IgD-negative memory B cell (primary cell): ENCODE measurements around the gene COX4I1. TPM values are rescaled to one million over a fixed set of nuclear protein-coding genes. Genes with fewer than 3 reads are reported as not detected.

Source experiments
- H3K27ac Mint-ChIP-seq, 3 donors: one replicate each; pipeline ENCODE4 v1.8.0; 2020 to 2022; ENCODE audit warnings: mild to moderate bottlenecking in 3 of 3, mixed read lengths in 3 of 3, moderate library complexity in 1 of 3
- H3K27me3 Mint-ChIP-seq: one replicate; pipeline ENCODE4 v1.8.0; 2021; ENCODE audit warnings: mixed read lengths
- H3K36me3 Mint-ChIP-seq: one replicate; pipeline ENCODE4 v1.8.0; 2020; ENCODE audit warnings: mild to moderate bottlenecking, mixed read lengths
- H3K4me1 Mint-ChIP-seq, 3 donors: one replicate each; pipeline ENCODE4 v1.8.0; 2020 to 2022; ENCODE audit warnings: mixed read lengths in 3 of 3, mild to moderate bottlenecking in 1 of 3
- H3K4me3 Mint-ChIP-seq, 4 donors: one replicate each; pipeline ENCODE4 v1.8.0; 2020 to 2022; ENCODE audit warnings: mild to moderate bottlenecking in 4 of 4, mixed read lengths in 4 of 4, moderate library complexity in 3 of 4
- H3K9me3 Mint-ChIP-seq, 3 donors: one replicate each; pipeline ENCODE4 v1.8.0; 2020 to 2021; ENCODE audit warnings: mixed read lengths in 3 of 3, mild to moderate bottlenecking in 1 of 3
- polyA plus RNA-seq: library from polyadenylated mRNA; unstranded; fragments of 300-500 nt; fragmentation: Illumina TruSeq; gene quantifications from one replicate; pipeline ENCODE4 v1.2.3, GENCODE V29; 2021

COX4I1 gene
- polyA plus RNA-seq, 1 donor from 2014 or later, result 1,007 TPM

- peaks cover 5% of the 10 kb centered on the region for H3K36me3 Mint-ChIP-seq
- H3K9me3 Mint-ChIP-seq, result peaks cover 0 to 2% (median 0%) of the 10 kb centered on the region in 3 donors
- peaks cover 18% of the 10 kb centered on the region for H3K27me3 Mint-ChIP-seq
- no peak overlapping the region for H3K27ac Mint-ChIP-seq
- peaks cover 8 to 13% (median 11%) of the 10 kb centered on the region in 3 donors for H3K4me1 Mint-ChIP-seq
- no peak overlapping the region for H3K4me3 Mint-ChIP-seq
Observed at GRCh38 chr16:85842848-85843247, 43.4 kb downstream of the COX4I1 start.

DNA sequence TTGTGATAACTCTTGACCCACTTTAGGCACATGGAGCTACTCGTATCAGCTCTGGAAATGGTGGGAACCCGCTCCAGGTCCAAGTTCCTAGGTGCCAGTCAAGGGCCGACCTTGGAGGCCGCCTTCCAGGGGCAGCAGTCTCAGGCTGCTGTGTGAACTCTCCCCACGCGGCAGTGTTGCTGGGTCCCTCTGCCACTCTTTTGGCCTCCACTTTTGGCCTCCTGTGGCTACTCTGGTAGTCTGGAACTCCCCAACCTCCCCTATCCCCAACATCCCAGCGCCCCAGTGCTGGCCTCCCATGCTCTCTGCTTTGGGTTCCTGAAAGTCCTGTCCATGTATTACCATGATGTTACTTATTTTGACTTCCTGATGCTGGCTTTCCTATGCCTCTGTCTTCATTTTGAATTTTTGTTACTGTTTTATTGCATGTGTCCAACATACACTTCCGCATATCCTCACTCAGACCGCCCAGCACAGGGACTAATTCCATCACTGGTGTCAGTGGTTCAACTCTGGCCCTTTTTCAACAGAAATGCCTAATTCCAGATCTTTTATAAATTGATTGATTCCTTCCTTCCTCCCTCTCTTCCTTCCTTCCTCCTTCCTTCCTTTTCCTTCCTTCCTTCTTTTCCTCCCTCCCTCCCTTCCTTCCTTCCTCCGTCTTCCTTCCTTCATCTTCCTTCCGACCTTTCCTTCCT lies 44.1 kb downstream of the COX4I1 start:
- Mint-ChIP-seq H3K36me3 (peaks cover 5% of the 10 kb centered on the region), H3K4me1 (peaks cover 8 to 13% (median 11%) of the 10 kb centered on the region in 3 donors), H3K27ac (no peak overlapping the region), H3K27me3 (peaks cover 17% of the 10 kb centered on the region), H3K4me3 (no peak overlapping the region), H3K9me3 (peaks cover 0 to 2% (median 0%) of the 10 kb centered on the region in 3 donors)

- H3K27ac Mint-ChIP-seq, result no peak overlapping the region
- H3K4me3 Mint-ChIP-seq, result no peak overlapping the region
- peaks cover 0 to 2% (median 0%) of the 10 kb centered on the region in 3 donors for H3K9me3 Mint-ChIP-seq
- peaks cover 12% of the 10 kb centered on the region for H3K27me3 Mint-ChIP-seq
- H3K4me1 Mint-ChIP-seq, result peaks cover 8 to 13% (median 11%) of the 10 kb centered on the region in 3 donors
- peaks cover 5% of the 10 kb centered on the region for H3K36me3 Mint-ChIP-seq
Observed at GRCh38 chr16:85844169-85844481, 44.6 kb downstream of the COX4I1 start.

- Mint-ChIP-seq H3K36me3 (peaks cover 5% of the 10 kb centered on the region), H3K4me3 (peak overlapping the region in 1 of 4 donors; percentile 72), H3K27ac (no peak overlapping the region), H3K4me1 (peaks cover 8 to 13% (median 11%) of the 10 kb centered on the region in 3 donors), H3K9me3 (peaks cover 0 to 2% (median 0%) of the 10 kb centered on the region in 3 donors), H3K27me3 (peaks cover 9% of the 10 kb centered on the region)
Observed at GRCh38 chr16:85844786-85845185, 45.3 kb downstream of the COX4I1 start.

DNA sequence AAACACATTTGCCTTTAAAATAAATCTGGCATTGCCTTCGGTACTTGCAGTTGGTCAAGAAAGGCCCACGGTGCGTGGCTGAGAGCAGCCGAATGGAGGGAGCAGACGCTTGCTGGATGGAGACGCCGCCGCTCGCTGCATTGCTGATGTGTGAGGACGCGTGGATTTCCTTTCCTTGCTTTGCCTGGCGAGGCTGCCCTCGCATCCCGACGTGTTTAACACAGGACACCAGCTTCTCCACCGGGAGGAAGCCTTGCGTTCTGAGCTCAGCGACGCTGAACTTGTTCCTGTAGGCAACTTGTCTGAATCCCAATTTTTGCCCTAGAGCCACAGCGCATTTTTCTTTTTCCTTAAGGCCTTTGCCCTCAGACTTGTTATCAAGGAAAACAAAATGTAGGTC lies 45.8 kb downstream of the COX4I1 start:
- Mint-ChIP-seq H3K4me3 (no peak overlapping the region), H3K36me3 (peaks cover 5% of the 10 kb centered on the region), H3K9me3 (peaks cover 0 to 2% (median 0%) of the 10 kb centered on the region in 3 donors), H3K27me3 (peaks cover 9% of the 10 kb centered on the region), H3K4me1 (peaks cover 8 to 13% (median 11%) of the 10 kb centered on the region in 3 donors), H3K27ac (no peak overlapping the region)

GRCh38 chr16:85846461-85846860 lies 47.0 kb downstream of the COX4I1 start:
- H3K27me3 Mint-ChIP-seq, result peaks cover 16% of the 10 kb centered on the region
- H3K4me1 Mint-ChIP-seq, result peaks cover 11 to 15% (median 12%) of the 10 kb centered on the region in 3 donors
- H3K9me3 Mint-ChIP-seq, result peaks cover 0 to 2% (median 0%) of the 10 kb centered on the region in 3 donors
- no peak overlapping the region for H3K27ac Mint-ChIP-seq
- peak overlapping the region in 1 of 4 donors; percentile 20 for H3K4me3 Mint-ChIP-seq
- peaks cover 5% of the 10 kb centered on the region for H3K36me3 Mint-ChIP-seq

- peak overlapping the region in 2 of 4 donors; percentile 32 to 70 for H3K4me3 Mint-ChIP-seq
- no peak overlapping the region for H3K27ac Mint-ChIP-seq
- H3K9me3 Mint-ChIP-seq, result peaks cover 0 to 2% (median 0%) of the 10 kb centered on the region in 3 donors
- peaks cover 5% of the 10 kb centered on the region for H3K36me3 Mint-ChIP-seq
- peaks cover 16% of the 10 kb centered on the region for H3K27me3 Mint-ChIP-seq
- peaks cover 11 to 17% (median 14%) of the 10 kb centered on the region in 3 donors for H3K4me1 Mint-ChIP-seq
Observed at GRCh38 chr16:85847036-85847435, 47.5 kb downstream of the COX4I1 start.

- Mint-ChIP-seq H3K36me3 (peaks cover 5% of the 10 kb centered on the region), H3K4me3 (peak overlapping the region in 1 of 4 donors; percentile 78), H3K27ac (no peak overlapping the region), H3K9me3 (peaks cover 0 to under 1% (median 0%) of the 10 kb centered on the region in 3 donors), H3K4me1 (peaks cover 11 to 17% (median 14%) of the 10 kb centered on the region in 3 donors), H3K27me3 (peaks cover 16% of the 10 kb centered on the region)
Observed at GRCh38 chr16:85847681-85848601, 48.4 kb downstream of the COX4I1 start.

GRCh38 chr16:85848986-85849385 lies 49.5 kb downstream of the COX4I1 start:
- H3K27me3 Mint-ChIP-seq, result peaks cover 14% of the 10 kb centered on the region
- H3K27ac Mint-ChIP-seq, result no peak overlapping the region
- H3K36me3 Mint-ChIP-seq, result peaks cover 5% of the 10 kb centered on the region
- peak overlapping the region in 1 of 4 donors; percentile 9 for H3K4me3 Mint-ChIP-seq
- peaks cover 17 to 20% (median 18%) of the 10 kb centered on the region in 3 donors for H3K4me1 Mint-ChIP-seq
- H3K9me3 Mint-ChIP-seq, result no peaks in the 10 kb centered on the region

GRCh38 chr16:85849388-85849787 lies 49.9 kb downstream of the COX4I1 start:
- Mint-ChIP-seq H3K27me3 (peaks cover 14% of the 10 kb centered on the region), H3K9me3 (no peaks in the 10 kb centered on the region), H3K36me3 (peaks cover 5% of the 10 kb centered on the region), H3K27ac (peak overlapping the region in 1 of 3 donors; percentile 26), H3K4me1 (peaks cover 21 to 22% (median 22%) of the 10 kb centered on the region in 3 donors), H3K4me3 (no peak overlapping the region)

DNA sequence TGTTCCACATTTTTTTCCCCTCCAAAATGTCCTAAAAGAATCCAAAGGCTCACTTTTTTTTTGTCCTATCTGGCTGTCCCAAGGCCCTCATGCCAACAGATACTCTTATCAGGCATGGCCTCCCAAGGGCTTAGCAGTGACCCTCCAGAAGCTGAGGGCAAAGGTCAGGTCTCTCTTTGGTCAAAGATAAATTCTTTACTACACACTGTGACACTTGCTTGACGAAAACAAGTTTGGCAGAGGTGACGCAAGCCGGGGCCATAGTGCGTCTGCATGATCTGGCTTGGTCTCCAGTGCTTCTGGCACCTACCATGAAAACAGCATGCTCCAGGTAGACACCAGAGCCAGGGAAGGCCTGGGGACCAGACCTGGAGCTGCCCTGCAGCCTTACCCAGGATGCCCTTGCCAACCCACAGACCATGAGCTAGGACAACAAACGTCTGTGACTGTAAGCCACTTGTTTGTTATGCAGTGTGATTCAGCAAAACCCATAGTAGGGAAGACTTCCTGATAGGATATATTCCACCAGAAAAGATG lies 50.9 kb downstream of the COX4I1 start:
- no peaks in the 10 kb centered on the region for H3K36me3 Mint-ChIP-seq
- H3K9me3 Mint-ChIP-seq, result peaks cover 0 to 2% (median 0%) of the 10 kb centered on the region in 3 donors
- no peak overlapping the region for H3K27ac Mint-ChIP-seq
- H3K27me3 Mint-ChIP-seq, result peaks cover 13% of the 10 kb centered on the region
- peaks cover 16% of the 10 kb centered on the region in 3 donors for H3K4me1 Mint-ChIP-seq
- H3K4me3 Mint-ChIP-seq, result no peak overlapping the region

DNA sequence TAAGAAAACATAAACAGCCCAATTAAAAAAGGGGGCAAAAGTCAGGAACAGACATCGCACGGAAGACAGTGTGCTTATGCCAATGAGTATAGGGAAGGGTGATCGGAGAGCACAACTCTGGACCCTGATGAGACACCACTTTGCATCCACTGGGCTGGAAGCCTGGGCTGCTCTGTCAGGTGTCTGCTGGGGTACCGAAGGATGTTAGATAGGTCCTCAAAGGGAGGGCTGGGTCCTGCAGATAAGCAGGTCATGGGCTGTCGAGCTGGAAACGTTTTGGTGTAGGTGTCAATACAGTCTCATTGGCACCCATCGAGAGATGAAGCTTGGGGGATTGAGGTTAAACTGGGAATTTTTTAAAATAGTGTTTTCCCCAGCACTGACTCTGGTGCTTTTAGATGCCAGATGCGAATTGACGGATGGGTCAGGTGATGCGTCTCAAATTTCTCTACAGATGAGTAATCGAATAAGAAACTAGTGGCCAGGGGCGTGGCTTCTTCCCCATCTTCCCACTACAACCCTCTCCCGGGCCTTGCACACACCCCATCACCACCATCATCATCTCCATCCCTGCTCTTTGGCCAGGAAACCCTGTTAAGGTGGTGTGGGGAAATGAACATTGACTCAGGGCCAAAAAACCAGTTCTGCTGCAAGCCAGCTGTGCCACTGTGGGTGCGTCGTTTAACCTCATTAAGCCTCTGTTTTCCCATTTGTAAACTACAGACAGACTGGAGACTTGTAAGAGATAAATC lies 51.7 kb downstream of the COX4I1 start:
- Mint-ChIP-seq H3K9me3 (peaks cover 0 to 2% (median 0%) of the 10 kb centered on the region in 3 donors), H3K27me3 (peaks cover 12% of the 10 kb centered on the region), H3K4me3 (no peak overlapping the region)

GRCh38 chr16:85853547-85854545 lies 54.4 kb downstream of the COX4I1 start:
- Mint-ChIP-seq H3K27ac (no peak overlapping the region), H3K9me3 (peaks cover 0 to 2% (median 0%) of the 10 kb centered on the region in 3 donors), H3K36me3 (no peaks in the 10 kb centered on the region), H3K4me3 (no peak overlapping the region), H3K27me3 (peaks cover 7% of the 10 kb centered on the region), H3K4me1 (peaks cover 8 to 14% (median 9%) of the 10 kb centered on the region in 3 donors)

More for the DNA sequence above, 51.7 kb downstream of the COX4I1 start:
- Mint-ChIP-seq H3K36me3 (no peaks in the 10 kb centered on the region), H3K27ac (peak overlapping the region in 1 of 3 donors; percentile 29), H3K4me1 (peaks cover 16% of the 10 kb centered on the region in 3 donors)
